HG03025 (cell line): ENCODE measurements around the gene SLC66A3.
A peak's percentile ranks its signal among the peaks of the same experiment; 100 is the strongest.

Experiments
- ATAC-seq: cut with Tn5 transposase; IDR thresholded peaks from one replicate; pipeline ENCODE4 v1.9.1; 2021; ENCODE audit warnings: mild to moderate bottlenecking, moderate library complexity; ENCODE audit not compliant: unreplicated experiment, low FRiP score

SLC66A3 gene

DNA sequence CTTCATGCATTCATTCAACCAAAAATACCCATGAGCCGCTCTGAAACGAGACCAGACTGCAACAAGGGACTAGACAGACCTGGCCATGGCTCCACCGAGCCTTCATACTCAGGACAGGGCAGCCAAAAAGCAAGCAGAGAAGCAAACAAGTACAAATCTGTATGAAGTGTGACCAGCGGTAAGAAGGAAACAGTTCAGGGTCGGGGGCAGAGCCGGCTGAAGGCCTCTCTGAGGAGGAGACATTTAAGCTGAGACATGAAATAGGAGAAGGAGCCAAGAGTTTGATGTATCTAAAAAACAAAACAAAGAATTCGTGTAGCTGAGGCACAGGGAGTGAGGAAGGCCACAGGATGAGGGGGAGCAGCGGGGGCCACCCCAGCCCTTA lies 21.3 kb upstream of the SLC66A3 start:
- no peak for ATAC-seq

DNA sequence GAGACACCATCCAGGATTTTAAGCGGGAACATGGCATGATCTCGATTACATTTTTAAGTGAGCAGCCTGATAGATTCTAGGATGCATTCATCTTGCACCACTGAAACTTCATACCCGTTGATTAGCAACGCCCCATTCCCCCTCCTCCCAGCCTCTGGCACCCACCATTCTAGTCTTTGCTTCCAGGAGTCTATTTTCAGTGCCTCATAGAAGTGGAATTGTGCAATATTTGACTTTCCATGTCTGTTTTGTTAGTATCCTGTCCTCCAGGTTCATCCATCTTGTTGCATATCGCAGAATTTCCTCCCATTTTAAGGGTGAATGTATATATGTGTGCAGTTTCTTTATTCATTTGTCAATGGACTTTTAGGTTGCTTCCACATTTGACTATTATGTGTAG lies 20.9 kb upstream of the SLC66A3 start:
- no peak for ATAC-seq

DNA sequence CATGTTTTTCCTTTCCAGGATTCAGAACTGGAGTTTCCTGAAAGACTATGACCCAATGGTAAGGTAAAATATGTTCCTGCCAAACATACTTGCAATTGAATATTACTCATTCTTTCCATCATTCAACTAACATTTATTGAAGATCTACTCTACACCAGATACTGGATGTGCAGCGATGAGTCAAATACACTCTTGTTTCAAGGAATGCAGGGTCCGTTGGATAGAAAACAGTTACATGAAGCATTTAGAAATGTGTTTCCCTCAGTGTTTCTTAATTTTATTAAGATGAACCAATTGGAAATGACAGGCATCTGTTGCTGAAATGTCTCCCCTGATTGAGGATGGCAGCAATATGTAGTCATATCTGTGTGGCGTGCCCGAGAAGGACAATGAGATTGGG lies 14.8 kb upstream of the SLC66A3 start:
- ATAC-seq, result no peak

DNA sequence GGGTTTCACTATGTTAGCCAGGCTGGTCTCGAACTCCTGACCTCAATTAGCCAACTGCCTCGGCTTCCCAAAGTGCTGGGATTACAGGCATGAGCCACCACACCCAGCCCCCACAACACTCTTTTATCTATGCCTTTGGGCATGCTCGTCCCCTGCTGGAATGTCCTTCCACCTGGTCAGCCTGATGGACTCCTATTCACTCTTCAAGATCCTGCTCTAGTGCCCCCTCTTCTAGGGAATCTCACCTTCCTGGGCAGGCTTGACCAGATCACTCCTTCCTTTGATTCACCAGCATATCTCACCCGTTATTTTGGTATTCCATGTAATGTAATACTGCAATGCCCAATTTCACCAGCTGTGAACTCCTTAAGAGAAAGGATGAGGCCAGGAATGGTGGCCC lies 13.9 kb upstream of the SLC66A3 start:
- no peak for ATAC-seq

DNA sequence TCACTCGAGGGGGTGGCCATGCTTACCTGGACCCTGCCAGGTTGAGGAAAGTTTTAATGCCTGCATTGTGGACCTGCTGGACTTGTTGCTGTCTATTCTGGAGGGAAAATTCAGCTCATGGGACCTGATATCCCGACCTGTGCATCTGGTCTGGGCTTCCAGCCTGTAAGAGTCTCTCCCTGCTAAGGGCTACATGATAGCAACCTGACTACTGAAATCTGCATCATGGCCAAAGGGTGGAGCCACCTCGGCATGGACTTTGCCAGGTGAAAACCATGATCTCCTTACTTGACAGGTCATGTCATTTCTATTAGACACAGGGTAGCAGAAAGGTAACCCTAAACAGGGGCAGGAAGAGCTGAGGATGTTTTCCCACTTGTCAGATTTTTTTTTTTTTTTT lies 12.9 kb upstream of the SLC66A3 start:
- no peak for ATAC-seq

DNA sequence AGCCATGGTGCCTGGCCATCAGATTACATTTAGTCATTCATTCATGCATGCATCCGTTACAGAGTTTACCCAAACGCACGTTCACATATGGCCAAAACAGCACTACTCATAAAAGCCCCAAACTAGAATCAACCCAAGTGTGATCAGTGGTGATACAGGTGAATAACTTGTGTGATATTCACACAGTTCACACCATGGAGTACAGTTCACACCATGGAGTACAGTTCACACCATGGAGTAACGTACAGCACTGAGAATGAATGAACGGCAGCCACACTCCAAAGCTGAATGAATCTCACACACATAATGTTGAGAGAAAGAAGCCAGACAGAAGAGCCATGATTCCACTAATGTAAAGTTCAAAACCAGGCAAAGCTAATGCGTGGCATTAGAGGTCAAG lies 12.3 kb upstream of the SLC66A3 start:
- ATAC-seq, result no peak

DNA sequence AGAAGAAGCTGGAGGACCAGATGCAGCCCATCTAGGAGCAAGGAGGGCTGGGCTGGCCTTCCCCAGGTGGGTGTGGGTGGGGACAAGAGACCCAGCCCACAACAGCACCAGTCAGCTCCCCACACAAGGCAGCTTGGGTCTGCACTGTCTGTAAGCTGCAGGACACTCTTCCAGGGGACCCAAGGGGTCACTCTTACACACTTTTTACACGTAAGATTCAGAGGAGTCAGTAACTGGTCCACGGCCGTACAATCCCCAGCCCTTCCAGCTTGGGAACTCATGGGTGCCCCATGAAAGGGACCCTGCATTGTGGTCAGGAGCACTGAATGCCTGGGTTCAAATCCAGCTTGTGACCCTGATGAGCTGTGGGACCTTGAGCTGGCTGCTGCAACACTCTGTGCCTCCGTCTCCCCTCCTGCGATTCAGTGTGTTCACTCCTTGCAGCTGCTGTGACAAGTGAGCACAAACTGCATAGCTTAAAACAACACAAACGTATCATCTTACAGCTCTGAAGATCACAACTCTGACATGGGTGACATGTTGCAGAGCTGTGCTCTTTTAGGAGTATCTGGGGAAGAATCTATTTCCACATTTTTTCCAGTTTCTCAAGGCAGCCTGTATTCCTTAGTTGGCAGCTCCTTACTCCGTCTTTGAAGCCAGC lies 11.1 kb upstream of the SLC66A3 start:
- no peak for ATAC-seq

DNA sequence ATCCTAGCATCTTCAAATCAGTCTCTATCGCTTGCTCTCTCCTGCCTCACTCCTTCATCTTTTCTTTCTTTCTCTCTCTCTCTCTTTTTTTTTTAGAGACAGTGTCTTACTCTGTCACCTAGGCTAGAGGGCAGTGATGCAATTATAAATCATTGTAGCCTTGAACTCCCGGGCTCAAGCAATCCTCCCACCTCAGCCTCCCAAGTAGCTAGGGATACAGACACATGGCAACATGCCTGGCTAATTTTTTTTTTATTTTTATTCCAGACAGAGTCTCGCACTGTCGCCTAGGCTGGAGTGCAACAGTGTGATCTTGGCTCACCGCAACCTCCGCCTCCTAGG lies 10.6 kb upstream of the SLC66A3 start:
- no peak for ATAC-seq

DNA sequence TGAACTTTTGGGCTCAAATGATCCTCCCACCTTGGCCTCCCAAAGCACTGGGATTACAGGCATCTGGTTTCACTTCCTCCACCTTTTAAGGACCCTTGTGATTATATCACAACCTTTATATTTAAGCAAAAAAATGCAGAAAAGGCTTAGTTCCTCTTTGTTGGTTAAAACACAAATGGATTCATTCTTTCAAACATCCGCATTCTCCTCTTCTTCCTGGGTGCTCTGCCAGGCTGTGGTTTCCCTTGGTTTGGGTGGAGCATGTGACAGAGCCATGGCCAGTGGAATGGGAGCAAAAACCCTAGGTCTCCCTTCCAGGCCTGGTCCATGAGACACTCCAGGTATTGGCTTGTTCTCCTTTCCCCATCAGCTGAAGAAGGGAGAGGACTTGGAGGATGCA lies 9.9 kb upstream of the SLC66A3 start:
- ATAC-seq, result no peak

DNA sequence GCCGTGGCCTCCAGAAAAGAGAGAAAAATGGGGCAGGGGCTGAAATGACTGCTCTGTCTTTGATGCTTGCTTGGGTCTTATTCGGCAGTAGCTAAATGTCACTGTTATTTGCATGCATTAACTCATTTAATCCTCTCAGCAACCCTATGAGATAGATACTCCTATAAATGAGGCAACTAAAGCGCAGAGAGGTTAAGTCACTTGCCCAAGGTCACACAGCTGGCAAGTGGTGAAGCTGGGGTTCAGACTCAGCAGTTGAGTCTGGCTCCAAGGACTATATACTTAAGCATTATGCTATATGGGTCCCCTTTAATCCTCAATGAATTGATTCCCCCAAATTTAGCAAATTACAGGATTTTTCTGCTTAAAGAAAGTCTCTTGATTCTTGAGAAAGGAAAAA lies 9.2 kb upstream of the SLC66A3 start:
- no peak for ATAC-seq

DNA sequence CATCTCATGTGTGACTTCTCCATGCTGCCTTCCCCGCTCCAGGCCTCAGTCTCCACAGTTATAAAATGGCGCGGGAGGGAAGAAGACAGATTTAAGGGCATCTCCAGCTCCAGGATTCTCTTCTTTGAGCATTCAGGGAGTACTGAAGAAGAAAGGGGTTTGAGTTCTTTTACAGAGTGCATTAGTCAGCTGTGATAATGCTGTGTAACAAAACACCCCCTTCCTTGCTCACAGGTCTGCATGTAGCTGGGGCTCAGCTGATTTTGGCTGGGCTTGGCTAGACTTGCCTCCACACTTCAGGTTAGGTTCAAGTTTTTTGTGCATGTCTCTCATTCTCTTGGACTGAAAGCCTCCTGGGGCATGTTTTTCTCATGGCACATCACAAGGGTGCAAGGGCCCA lies 8.0 kb upstream of the SLC66A3 start:
- no peak for ATAC-seq

DNA sequence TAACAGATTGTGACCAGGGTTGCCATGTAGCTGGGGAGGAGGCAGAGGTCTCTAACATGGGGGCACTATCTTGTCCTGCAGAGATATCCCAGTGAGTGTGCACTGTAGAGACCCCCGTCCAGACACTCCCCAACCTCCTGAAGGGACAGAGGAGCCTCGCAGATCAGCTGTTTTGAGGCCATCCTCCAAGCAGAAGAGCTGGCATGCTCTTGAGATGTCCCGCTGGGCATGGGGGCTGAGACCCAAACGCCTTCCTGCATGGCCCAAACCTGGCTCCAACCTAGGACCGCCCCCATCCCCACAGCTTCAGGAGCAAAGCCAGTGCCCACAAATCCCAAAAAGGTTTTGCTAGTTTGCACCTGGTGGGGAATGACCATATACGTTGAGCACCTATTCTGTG lies 2.7 kb upstream of the SLC66A3 start:
- no peak for ATAC-seq

DNA sequence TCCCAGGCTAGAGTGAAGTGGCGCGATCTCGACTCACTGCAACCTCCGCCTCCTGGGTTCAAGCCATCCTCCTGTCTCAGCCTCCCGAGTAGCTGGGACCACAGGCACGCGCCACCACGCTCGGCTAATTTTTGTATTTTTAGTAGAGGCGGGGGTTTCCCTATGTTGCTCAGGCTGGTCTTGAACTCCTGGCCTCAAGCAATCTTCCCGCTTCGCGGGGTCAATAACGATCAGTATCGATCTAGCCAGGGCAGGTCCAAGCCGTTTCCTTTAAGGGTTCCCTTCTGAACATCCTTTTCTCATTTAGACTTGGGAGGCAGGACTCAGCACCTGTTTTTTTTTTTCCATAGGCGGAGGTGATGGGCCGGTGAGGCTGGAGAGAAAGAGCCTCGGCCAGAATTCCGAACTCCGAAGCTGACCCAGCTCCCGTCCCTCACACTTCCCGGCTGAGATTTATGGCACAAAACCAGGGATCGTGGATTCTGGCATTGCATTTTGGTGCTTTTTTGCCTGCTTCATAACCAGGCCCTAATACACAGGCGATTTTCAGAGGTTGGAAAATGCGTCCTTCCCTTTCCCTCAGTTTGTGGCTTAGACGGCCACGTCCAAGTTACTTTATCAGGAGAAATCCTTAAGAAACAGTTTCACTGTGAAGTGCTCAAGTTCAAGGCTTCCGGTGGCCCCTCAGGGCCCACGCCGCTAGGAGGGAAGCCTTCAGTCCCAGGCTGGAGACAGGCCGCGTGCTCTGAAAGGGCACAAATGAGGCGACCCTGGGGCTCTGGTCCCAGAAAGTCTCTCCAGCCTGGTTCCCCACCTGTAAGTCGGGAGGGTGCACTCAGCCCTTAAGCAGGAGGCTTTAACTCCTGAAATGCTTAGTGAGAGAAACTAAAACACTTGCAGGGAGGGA lies 998 bp upstream of the SLC66A3 start:
- ATAC-seq, result peak; percentile 15

DNA sequence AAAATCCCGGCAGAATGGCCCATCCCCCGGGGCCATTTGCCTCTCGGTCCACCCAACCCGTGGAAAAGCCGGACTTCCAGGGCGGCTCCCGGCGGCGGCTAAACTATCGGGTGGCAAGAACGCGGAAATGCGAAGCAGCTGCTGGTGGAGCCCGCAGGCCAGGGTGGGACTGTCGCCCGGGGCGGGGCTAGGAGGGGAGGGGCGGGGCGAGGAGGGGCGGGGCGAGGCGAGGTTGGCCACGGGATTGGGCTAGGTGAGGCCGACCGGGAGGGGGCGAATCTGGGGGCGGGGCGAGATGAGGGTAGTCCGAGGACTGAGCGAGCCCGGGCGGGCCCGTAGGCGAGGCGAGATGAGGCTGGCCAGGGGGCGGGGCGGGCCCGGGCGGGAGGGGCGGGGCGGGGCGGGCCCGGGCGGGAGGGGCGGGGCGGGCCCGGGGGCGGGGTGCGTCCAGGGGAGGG lies 315 bp upstream of the SLC66A3 start:
- ATAC-seq, result peak; percentile 57

DNA sequence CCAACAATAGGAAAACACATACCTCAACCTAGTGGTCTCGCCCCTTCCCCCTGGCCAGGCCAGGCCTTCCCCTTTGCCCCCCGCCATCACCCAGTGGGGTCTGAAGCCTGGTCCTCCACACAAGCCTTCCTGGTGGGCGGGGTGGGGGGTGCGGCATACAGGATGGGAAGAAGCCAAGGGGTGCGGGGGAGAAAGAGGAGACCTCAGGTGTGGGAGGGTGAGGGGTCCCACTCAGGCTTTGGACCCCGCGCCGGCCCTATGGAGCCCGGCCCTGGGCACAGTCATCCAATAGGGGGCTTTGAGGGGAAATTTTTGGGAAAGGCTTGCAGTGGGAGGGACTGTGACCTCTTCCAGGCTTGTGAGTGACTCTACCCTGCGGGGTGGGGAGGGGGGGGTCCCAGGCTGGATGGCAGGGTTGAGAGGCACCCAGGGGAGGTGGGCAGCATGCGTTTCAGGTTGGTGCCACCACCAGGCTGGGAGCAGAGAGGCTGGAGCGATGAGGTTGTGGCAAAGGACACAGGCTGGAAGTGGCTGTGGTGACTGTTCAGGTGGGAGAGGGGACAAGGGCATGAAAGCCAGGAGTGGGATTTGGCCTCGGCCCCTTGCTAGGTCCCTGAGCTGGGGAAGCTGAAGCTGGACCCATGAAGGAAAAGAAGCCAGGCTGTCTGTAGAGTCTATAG lies 1.3 kb downstream of the SLC66A3 start:
- no peak for ATAC-seq

DNA sequence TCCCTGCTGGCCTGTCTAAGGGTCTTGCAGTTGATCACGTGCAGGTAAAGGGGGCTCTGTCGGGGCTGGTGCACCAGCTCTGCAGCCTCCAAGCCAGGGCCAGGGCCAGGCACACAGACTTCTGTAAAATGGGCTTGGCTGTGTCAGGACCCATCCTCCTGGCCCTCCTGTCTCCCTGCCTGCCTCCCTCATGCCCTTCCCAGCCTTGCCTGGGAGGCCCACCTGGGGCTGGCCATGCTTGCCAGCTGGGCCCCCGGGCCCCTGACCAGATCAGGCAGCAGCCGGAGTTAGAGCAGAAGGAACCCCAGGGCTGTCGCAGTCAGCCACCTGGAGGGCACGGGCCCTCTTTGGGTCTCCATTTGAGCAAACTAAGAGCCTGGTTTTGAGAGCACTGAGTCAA lies 2.0 kb downstream of the SLC66A3 start:
- no peak for ATAC-seq

DNA sequence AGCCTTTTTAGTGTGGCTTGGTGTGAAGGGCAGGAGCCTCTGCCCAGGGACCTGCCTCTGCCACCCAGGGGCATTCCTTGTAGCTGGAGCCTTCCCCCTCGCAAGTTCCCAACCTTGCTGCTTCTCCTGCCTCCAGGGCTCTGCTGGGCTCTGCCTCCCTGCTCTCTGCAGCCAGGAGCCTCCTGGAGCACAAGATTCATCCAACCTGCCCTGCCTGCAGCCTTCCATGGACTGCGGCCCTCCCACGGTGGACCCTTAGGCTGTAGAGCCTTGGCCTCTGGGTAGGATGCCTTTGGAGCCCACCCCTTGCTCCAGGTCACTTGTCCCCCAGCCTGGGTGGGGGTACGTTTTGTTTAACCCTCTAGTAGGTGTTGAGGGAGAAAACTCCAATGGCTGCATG lies 2.5 kb downstream of the SLC66A3 start:
- ATAC-seq, result no peak

DNA sequence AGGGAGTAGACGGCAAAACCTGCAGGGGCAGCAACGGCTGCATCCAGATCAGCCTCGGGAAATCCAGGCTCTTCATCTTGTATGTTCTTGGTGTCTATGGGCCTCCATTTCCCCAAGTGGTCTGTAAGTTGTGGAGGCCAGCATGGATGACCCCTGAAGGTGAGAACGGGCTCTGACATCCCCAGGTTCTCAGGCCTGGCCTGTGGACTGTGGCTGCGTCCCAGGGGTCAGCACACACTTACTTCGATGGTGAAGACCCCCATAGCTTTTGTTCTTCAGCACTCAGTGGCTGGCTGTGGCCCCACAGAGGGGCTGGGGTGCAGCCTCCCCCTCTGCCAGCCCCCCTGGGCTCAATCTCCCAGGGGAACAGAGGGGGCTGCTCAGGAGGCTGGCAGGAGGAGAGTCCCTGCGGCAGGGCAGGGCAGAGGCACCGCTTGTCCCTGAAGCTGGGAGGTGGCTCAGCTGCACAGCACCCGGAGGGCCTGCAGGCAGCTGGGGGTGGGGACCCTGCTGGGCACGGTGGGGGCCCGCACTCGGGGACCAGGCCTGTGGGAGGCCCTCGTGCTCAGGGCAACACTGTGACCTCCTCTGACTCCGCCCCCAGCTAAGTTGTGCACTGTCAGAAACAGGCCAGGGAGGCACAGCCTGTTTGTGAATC lies 3.8 kb downstream of the SLC66A3 start:
- no peak for ATAC-seq

DNA sequence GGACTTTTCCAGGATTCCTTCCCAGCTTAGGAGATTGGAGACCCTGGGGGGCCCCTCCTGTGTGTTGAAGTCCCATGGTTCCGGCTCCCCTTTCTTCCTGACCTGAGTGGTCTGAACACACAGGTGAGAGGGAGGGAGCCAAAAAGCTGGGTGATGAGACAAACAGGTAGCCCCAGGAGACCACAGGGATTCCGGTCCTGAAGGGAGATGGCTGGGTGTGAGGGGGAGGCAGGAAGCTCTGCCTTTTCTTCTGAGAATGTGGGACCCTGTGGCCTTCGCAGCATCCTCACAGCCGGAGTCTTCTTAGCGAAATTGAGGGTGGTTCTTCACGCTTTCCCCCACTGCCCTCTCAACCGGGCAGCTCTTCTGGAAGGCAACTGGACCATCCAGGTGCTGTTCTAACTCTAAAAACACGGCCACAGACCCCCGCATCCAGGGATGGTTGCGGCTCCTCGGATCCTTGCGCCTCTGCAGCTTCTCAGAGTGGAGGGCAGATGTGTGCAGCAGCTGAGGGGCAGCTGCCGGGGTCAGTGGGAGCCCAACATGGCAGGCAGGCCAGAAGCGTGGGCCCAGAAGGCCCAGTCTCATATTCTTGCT lies 4.4 kb downstream of the SLC66A3 start:
- ATAC-seq, result no peak

DNA sequence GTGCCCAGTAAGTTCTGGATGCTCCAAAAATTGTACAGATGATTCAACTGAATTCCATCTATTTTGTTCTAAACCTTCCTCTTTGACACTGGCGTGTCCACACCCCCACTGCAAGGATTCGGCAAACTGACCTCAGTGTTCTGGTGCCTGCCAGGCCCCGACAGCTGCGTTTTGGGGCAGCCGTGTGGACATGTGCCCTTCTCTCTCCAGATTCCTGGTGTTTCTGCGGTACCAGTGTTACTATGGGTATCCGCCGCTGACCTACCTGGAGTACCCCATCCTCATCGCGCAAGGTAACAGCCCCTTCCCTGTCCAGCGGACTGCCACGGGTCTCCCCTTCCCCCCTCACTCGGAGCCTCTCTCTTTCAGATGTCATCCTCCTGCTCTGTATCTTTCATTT lies 5.0 kb downstream of the SLC66A3 start:
- ATAC-seq, result no peak
